Kidney epithelial cell (primary cell): ENCODE measurements around the gene IGSF5. TPM values are rescaled to one million over a fixed set of nuclear protein-coding genes. Genes with fewer than 3 reads are reported as not detected.

Experiments used
- DNase-seq: peaks from one replicate; pipeline ENCODE4 v3.0.0-alpha.2; 2010; ENCODE audit warnings: low read depth
- H3K27me3 ChIP-seq: 2 replicates; pipeline ENCODE4 v1.6.0; 2011; ENCODE audit warnings: low read length; ENCODE audit not compliant: control insufficient read depth, insufficient read depth
- H3K36me3 ChIP-seq: 2 replicates; pipeline ENCODE4 v1.5.1; 2011; ENCODE audit warnings: low read length; ENCODE audit not compliant: control insufficient read depth, insufficient read depth
- H3K4me3 ChIP-seq: 2 replicates; pipeline ENCODE4 v1.5.1; 2011; ENCODE audit warnings: low read depth, mild to moderate bottlenecking, control low read depth, low read length
- CTCF ChIP-seq: IDR thresholded peaks from 2 replicates; pipeline ENCODE4 v1.5.1; 2011; ENCODE audit warnings: mild to moderate bottlenecking, moderate library complexity, low read length, control low read depth, inconsistent platforms; ENCODE audit not compliant: insufficient read depth, poor library complexity, severe bottlenecking
- total RNA-seq: library from RNA; depleted of rRNA; stranded (reverse); fragments of >200 nt; gene quantifications from 2 replicates; pipeline ENCODE4 v1.2.3, GENCODE V29; 2015

Gene IGSF5
- total RNA-seq, 1 donor from 2014 or later, result 0.17 TPM

GRCh38 chr21:39812983-39813382 is 68.0 kb downstream of the IGSF5 start:
- DNase-seq, result no peak
- Histone ChIP-seq H3K27me3 (no peaks in the 10 kb centered on the region), H3K4me3 (no peak overlapping the region), H3K36me3 (no peaks in the 10 kb centered on the region)
- TF ChIP-seq CTCF, result no peak

- no peak for TF ChIP-seq CTCF
- Histone ChIP-seq H3K36me3 (no peaks in the 10 kb centered on the region), H3K4me3 (no peak overlapping the region), H3K27me3 (no peaks in the 10 kb centered on the region)
- DNase-seq, result no peak
These were observed 73.6 kb downstream of the IGSF5 start for GRCh38 chr21:39818557-39818956.

DNA sequence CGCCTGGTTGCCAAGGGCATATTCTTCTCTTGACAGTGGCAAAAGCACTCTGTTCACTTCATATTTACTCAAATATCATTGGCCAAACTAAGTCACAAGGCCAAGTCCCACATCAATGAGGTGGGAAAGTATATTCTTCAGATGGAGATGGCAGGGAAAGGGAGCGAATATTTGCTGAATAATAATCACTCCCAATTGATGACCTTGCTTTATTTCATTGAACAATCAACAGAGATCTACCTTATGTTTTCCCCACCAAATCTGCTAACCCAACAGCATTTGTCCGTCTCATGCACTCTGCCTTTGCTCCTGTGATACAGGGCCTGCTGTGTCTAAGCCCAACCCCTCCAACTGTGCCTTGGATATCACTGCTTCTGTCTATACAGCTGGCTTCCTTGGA is 77.1 kb downstream of the IGSF5 start:
- no peak overlapping the region for H3K4me3 ChIP-seq
- TF ChIP-seq CTCF, result no peak
- no peaks in the 10 kb centered on the region for H3K36me3 ChIP-seq
- DNase-seq, result no peak
- no peaks in the 10 kb centered on the region for H3K27me3 ChIP-seq

DNA sequence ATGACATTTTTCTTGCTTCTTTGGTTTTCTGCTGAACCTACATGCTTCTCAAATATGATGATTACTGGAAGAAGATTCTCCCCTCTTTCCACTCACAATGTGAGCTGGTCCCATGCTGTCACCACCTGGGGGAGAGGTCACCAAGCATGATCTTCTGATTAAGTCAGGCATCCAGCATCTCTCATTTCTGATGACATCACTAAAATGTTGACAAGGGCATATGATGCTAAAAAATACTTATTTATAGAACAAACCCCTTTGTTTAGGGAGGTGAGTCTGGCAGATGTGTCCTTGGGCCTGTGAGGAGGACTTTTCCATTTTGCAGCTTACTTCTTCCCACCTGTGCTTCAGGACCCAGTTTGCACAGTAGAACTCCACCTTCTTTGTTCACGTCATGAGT is 80.3 kb downstream of the IGSF5 start:
- TF ChIP-seq CTCF, result no peak
- H3K4me3 ChIP-seq, result no peak overlapping the region
- no peak for DNase-seq
- no peaks in the 10 kb centered on the region for H3K27me3 ChIP-seq
- no peaks in the 10 kb centered on the region for H3K36me3 ChIP-seq

- Histone ChIP-seq H3K27me3 (no peaks in the 10 kb centered on the region), H3K4me3 (no peak overlapping the region), H3K36me3 (no peaks in the 10 kb centered on the region)
- no peak for TF ChIP-seq CTCF
- DNase-seq, result no peak
These were observed 89.6 kb downstream of the IGSF5 start for GRCh38 chr21:39834543-39834942.

DNA sequence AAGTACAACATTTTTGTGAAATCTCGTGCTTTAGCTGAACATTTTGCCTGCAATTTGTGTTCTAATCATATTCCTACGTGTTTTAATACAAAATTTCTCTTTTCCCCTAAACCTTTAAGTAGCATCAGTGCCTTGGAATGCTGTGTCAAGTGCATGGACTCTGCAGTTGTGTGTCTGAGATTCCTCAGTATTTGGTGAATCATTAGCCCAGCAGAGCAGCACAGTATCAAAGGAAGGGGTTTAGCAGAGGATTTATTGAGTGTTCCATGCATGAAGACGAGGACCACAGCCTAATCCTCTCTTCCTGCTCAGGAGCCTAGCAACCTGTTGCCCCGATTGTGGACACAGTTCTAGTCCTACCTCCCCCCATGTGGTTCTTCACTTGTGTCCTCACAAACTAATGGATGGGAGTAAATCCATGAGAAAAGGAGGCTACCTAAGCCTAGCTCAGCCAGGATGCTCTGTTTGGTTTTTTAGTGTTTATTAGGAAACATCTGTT is 92.9 kb downstream of the IGSF5 start:
- Histone ChIP-seq H3K27me3 (no peaks in the 10 kb centered on the region), H3K36me3 (no peaks in the 10 kb centered on the region)
- DNase-seq, result no peak

More for the DNA sequence above, 92.9 kb downstream of the IGSF5 start:
- no peak for TF ChIP-seq CTCF
- H3K4me3 ChIP-seq, result no peak overlapping the region
